ENCODE measurements around the gene ATF3.
A peak's percentile ranks its signal among the peaks of the same experiment; 100 is the strongest.
"Not testable (repeated sequence)": the region's sequence is repeated elsewhere in the genome, so short reads cannot be mapped to it uniquely, and the experiment has no call there.

The ATF3 gene

DNA sequence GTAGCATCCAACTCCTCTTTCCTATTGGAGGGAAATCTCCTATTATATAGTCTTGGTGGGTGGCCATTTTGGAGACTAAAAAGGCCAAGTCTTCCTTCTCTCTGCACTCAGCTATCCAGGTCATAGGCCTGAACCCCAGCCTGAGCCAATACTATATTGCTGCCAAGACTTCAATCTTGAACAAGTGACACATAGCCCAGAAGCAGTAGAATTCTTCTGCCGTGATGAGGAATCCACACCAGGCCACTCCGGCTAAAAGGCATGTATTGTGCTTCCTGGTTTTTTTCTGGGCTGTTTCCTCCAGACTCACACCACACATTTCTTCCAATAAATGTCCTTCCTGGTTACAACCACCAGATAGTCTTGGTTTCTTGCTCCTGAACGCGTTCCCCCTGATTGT lies 43.0 kb downstream of the ATF3 start:
- no peak for DNase-seq (ENCODE audit: low read depth)

DNA sequence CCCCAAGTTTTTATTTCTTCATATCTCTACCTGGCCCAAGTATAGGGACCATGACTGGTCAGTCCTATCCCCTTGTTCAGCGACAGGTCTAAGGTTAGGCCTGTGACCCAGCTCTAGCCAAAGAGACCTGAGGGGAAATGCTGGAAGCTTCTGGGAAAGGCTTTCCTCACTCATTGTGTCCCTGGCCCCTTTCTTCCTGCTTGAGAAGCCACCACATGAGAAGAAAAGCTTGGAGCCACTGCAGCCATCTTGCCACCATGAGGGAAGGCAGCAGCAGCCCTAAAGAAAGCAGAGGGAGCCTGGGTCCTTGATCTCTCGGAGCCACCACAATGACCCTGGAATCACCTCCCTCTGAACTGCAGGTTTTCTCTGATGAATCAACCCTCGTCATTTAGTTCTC lies 43.4 kb downstream of the ATF3 start:
- DNase-seq (ENCODE audit: low read depth): no peak

DNA sequence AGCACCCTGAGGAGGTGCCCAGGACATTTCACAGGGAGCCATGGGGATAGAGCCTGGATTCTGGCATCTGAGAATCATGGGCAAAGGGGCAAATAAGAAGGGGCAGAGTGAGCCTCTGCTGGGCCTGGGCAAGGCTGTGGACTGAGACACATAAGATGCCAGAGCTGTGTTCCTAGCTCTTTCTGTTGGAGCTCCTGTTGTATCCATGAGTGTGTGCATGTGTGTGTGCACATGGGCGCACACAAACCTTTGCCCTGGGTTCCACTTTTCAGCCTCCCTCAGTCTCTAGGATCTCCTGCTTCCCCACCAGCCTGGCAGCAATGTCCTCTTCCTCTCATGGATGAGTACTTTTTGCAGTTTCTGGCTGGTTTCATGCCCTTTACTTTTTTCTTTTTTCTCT lies 44.0 kb downstream of the ATF3 start:
- no peak for DNase-seq (ENCODE audit: low read depth)

GRCh38 chr1:212655668-212656440 lies 47.3 kb downstream of the ATF3 start:
- no peak for DNase-seq (ENCODE audit: low read depth)

DNA sequence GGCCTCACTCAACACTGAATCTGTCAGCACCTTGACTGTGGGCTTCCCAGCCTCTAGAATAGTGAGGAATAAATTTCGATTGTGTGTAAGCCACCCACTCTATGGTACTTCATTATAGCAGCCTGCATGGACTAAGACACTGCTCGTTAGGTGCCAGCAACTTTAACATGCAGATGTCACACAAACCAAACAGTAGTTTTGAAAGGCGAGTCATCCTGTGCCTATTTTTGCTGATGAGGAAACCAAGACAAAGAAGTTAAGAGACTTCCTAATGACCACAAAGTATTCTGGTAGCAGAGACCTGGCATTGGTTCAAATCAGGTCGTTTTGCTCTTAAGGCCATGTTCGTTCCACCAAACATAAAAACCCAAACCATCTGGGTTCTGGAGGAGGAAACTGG lies 48.2 kb downstream of the ATF3 start:
- DNase-seq (ENCODE audit: low read depth): no peak

- not testable (repeated sequence) for DNase-seq (ENCODE audit: low read depth)
Observed at GRCh38 chr1:212658250-212658649, 49.7 kb downstream of the ATF3 start.

DNA sequence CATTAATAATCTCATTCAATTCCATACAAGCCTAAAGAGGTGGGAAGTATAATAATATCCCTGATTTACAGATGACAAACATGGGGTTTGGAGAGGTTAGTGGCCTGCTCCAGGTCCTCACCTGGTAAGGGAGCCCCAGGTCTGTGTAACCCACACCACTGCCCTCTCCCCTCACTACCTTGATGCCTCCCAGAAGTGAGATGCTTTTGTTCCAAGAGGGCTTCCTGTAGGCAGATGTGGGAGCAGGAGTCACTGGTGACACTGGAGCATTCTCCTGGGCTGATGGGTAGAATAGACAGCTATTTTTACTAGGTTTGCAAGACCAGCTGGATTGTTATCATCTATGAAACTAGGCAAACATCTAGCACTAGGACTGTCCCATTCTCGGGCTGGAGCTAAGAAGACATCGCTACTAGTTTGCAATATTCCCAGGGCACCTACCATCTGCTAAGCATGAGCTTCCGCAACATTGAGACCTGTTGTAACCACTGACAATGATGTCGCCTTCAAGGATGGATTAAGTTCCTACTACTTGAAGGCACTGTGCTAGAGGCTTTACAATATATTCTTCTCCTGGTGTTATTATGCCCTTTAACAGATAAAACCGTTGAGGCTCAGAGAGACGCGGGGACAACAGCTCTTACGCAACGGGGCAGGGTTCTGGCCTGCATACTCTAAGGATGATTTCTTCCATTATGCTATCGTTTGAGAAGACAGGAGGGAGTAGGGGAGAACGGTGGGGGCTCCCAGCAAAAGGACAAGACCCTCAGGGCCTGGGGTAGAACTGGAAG lies 56.0 kb downstream of the ATF3 start:
- DNase-seq (ENCODE audit: low read depth): no peak

- DNase-seq (ENCODE audit: low read depth): peak; percentile 75
Observed at GRCh38 chr1:212665241-212666115, 56.9 kb downstream of the ATF3 start.

- no peak for DNase-seq (ENCODE audit: low read depth)
Observed at GRCh38 chr1:212666116-212666775, 57.7 kb downstream of the ATF3 start.

- DNase-seq (ENCODE audit: low read depth): peak; percentile 91
Observed at GRCh38 chr1:212667223-212668139, 58.9 kb downstream of the ATF3 start.

GRCh38 chr1:212668477-212668876 lies 59.9 kb downstream of the ATF3 start:
- no peak for DNase-seq (ENCODE audit: low read depth)

DNA sequence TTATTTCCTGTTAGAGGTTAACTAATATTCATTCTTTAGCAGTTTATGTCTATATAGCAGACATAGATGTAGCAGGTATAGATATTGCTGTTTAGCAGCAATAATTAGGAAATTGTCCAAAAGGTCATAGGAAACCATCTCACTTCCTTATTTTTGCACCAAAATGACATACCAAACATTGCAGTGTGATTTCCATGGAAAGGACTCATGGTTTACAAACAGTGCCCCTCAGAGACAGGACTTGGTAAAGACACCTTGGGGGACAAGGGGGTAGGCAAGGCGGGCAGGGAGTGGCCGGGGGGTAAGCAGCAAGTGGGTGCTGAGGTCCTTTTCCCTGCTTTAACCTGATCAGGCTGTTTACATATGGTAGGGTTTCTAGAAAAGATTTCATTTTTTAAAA lies 60.5 kb downstream of the ATF3 start:
- DNase-seq (ENCODE audit: low read depth): no peak

DNA sequence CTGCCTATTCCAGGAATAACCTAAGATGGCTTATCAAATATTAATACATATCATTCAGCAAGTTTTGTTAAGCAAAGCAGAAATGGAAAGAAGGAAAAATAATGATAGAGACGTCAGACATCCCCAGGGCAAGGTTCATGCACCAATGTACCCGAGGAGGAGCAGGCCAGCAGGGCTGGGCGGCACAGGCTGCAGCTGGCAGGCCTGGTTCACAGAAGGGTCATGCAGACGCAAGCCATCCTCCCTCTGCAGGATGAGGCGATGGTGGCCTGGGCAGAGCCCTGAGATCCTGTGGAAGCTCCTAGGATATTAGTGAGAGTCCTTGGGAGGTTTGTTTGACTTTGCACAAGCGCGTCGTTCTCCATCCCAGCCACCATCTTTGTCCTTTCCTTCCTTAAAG lies 61.0 kb downstream of the ATF3 start:
- DNase-seq (ENCODE audit: low read depth): no peak

GRCh38 chr1:212670301-212670700 lies 61.7 kb downstream of the ATF3 start:
- no peak for DNase-seq (ENCODE audit: low read depth)

Measured in amniotic epithelial cell (primary cell).